HepG2 (cell line): Measurements from ENCODE around the gene RRP36. TPM values are rescaled to one million over a fixed set of nuclear protein-coding genes. Genes with fewer than 3 reads are reported as not detected.
A peak's percentile ranks its signal among the peaks of the same experiment; 100 is the strongest.

ENCODE experiments used
- ARID5B ChIP-seq: IDR thresholded peaks from 2 replicates; pipeline ENCODE4 v1.4.0; 2020; ENCODE audit warnings: mild to moderate bottlenecking, missing genetic modification reagents
- GABPA ChIP-seq, 2 experiments: IDR thresholded peaks; 2 replicates each; pipeline ENCODE4 v1.6.1; 2011 to 2016; ENCODE audit warnings: low read depth in 2 of 2, low read length in 1 of 2, missing biosample characterization in 1 of 2, missing genetic modification characterization in 1 of 2
- GPN1 ChIP-seq: sonication (generic); formaldehyde crosslinking; IDR thresholded peaks from 2 replicates; pipeline ENCODE4 v1.5.1; 2020; ENCODE audit warnings: missing genetic modification reagents, borderline replicate concordance
- JARID2 ChIP-seq: sonication (generic); formaldehyde crosslinking; IDR thresholded peaks from 2 replicates; pipeline ENCODE4 v1.8.1; 2023; ENCODE audit warnings: missing genetic modification reagents, inconsistent platforms; ENCODE audit not compliant: insufficient replicate concordance
- KAT8 ChIP-seq: IDR thresholded peaks from 2 replicates; pipeline ENCODE4 v1.6.1; 2016; ENCODE audit warnings: missing genetic modification reagents, missing compliant biosample characterization
- MAZ ChIP-seq, 2 experiments: sonication (generic) in 1 of 2; formaldehyde crosslinking in 1 of 2; IDR thresholded peaks; 2 replicates each; pipeline versions ENCODE4 v1.5.0 to v1.6.1; 2012 to 2020; ENCODE audit warnings: low read depth in 2 of 2, mild to moderate bottlenecking in 2 of 2, borderline replicate concordance in 1 of 2, improper control_type of control experiment in 1 of 2, low read length in 1 of 2, missing genetic modification reagents in 1 of 2, moderate library complexity in 1 of 2
- PRMT3 ChIP-seq: sonication (generic); formaldehyde crosslinking; IDR thresholded peaks from 2 replicates; pipeline ENCODE4 v1.8.1; 2022; ENCODE audit warnings: low read depth, mild to moderate bottlenecking, moderate library complexity, missing genetic modification reagents, borderline replicate concordance
- RAD21 ChIP-seq: fragments of 450-650 bp; formaldehyde crosslinking; IDR thresholded peaks from 2 replicates; pipeline ENCODE4 v1.5.0; 2020; ENCODE audit warnings: mild to moderate bottlenecking
- RARA ChIP-seq: IDR thresholded peaks from 2 replicates; pipeline ENCODE4 v1.6.1; 2016; ENCODE audit warnings: missing genetic modification reagents, missing compliant biosample characterization
- REXO4 ChIP-seq: sonication (generic); formaldehyde crosslinking; IDR thresholded peaks from 2 replicates; pipeline ENCODE4 v1.8.0; 2022; ENCODE audit warnings: missing genetic modification reagents, mild to moderate bottlenecking, borderline replicate concordance
- TOE1 ChIP-seq: sonication (generic); formaldehyde crosslinking; IDR thresholded peaks from 2 replicates; pipeline ENCODE4 v1.4.0; 2020; ENCODE audit warnings: mild to moderate bottlenecking, missing genetic modification reagents
- TOPORS ChIP-seq: sonication (generic); formaldehyde crosslinking; IDR thresholded peaks from 2 replicates; pipeline ENCODE4 v1.8.0; 2023; ENCODE audit warnings: mild to moderate bottlenecking, missing genetic modification reagents
- ZNF333 ChIP-seq: sonication (generic); formaldehyde crosslinking; IDR thresholded peaks from 2 replicates; pipeline ENCODE4 v1.4.0; 2020; ENCODE audit warnings: mild to moderate bottlenecking, missing genetic modification reagents, borderline replicate concordance
- ZNF337 ChIP-seq: sonication (generic); formaldehyde crosslinking; IDR thresholded peaks from 2 replicates; pipeline ENCODE4 v1.5.1; 2020; ENCODE audit warnings: missing genetic modification reagents, low read depth, mild to moderate bottlenecking, borderline replicate concordance
- ZNF574 ChIP-seq: sonication (generic); formaldehyde crosslinking; IDR thresholded peaks from 2 replicates; pipeline ENCODE4 v1.4.0; 2020; ENCODE audit warnings: missing genetic modification reagents
- polyA plus RNA-seq, 8 experiments: library from polyadenylated mRNA; depleted of rRNA in 3 of 8; stranded (reverse) in 7 of 8; unstranded in 1 of 8; fragments of >200 nt; fragmentation: Illumina TruSeq in 4 of 8; extraction: Trizol in 4 of 8; gene quantifications; 2 replicates each; pipeline versions ENCODE4 v1.2.1 to v1.2.3, GENCODE V29; 2011 to 2016; ENCODE audit warnings: low read depth in 4 of 8, missing spikeins in 1 of 8, mixed read lengths in 1 of 8; ENCODE audit not compliant: insufficient read depth in 1 of 8
- total RNA-seq, 5 experiments: library from RNA; depleted of rRNA; stranded (reverse); fragments of >200 nt; fragmentation: Illumina TruSeq; extraction: Trizol; gene quantifications; 2 replicates each; pipeline ENCODE4 v1.2.3, GENCODE V29; 2016; ENCODE audit warnings: low read depth in 1 of 5
- TF ChIP-seq, protein P1 (sequence below): sonication (generic); formaldehyde crosslinking; IDR thresholded peaks from 2 replicates; pipeline ENCODE4 v1.5.1; 2020; ENCODE audit warnings: missing genetic modification reagents, mild to moderate bottlenecking, borderline replicate concordance
- TF ChIP-seq, protein P2 (sequence below): sonication (generic); formaldehyde crosslinking; IDR thresholded peaks from 2 replicates; pipeline ENCODE4 v1.8.0; 2022; ENCODE audit warnings: mild to moderate bottlenecking, missing genetic modification reagents

The RRP36 gene
- total and polyA plus RNA-seq, 2 of the 13 experiments (the other 11 are each of a cell fraction or from before 2014, with no cell fraction given): 29.5 to 144 TPM

DNA sequence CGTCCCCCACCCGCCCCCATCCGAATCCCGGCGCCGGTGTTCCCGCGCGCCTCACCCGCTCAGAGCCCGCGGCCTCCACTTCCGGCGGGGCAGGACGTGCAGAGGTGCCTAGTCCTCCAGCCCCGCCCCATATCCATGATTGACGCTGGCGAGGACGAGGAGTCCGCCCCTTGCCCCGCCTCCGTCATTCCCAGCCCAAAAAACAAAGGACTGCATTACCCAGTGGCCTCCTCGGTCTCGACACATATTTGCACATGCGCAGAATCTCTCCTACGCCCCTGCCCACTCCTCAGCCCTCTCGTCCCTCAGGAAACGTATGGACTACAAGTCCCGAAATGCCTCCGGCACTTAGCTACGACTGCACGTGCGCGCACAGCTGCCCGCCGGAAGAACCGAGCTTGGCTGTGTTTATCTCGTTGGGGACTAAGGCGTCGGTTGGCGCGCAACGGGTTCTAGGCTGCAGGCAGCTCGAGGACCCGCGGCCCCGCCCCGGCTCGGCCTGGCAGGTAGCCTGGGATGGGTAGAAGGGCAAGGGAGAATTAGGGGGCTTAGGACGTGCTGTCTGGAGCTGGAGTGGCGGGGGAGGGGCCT lies 7.5 kb upstream of the RRP36 start, which contains the start of the genes KLHDC3 and MEA1 (continued):
- TF ChIP-seq ZNF574 (CRISPR knock-in tag): peak; percentile 92
- TF ChIP-seq ZNF337 (CRISPR knock-in tag): no peak
- TF ChIP-seq PRMT3 (CRISPR knock-in tag): no peak
- TF ChIP-seq, protein P1, sequence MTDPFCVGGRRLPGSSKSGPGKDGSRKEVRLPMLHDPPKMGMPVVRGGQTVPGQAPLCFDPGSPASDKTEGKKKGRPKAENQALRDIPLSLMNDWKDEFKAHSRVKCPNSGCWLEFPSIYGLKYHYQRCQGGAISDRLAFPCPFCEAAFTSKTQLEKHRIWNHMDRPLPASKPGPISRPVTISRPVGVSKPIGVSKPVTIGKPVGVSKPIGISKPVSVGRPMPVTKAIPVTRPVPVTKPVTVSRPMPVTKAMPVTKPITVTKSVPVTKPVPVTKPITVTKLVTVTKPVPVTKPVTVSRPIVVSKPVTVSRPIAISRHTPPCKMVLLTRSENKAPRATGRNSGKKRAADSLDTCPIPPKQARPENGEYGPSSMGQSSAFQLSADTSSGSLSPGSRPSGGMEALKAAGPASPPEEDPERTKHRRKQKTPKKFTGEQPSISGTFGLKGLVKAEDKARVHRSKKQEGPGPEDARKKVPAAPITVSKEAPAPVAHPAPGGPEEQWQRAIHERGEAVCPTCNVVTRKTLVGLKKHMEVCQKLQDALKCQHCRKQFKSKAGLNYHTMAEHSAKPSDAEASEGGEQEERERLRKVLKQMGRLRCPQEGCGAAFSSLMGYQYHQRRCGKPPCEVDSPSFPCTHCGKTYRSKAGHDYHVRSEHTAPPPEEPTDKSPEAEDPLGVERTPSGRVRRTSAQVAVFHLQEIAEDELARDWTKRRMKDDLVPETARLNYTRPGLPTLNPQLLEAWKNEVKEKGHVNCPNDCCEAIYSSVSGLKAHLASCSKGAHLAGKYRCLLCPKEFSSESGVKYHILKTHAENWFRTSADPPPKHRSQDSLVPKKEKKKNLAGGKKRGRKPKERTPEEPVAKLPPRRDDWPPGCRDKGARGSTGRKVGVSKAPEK (CRISPR knock-in tag): no peak
- peak; percentile 13; the same call in 1 of the 2 replicates for TF ChIP-seq ZNF333
- no peak for TF ChIP-seq GPN1 (CRISPR knock-in tag)
- TF ChIP-seq MAZ (IDR thresholded peaks at IDR 0.05; ENCODE audit: borderline replicate concordance, low read depth, low read length): peak; percentile 89
- peak; percentile 80; the same call in 1 of the 2 replicates for TF ChIP-seq MAZ (CRISPR knock-in tag; IDR thresholded peaks at IDR 0.05; ENCODE audit: low read depth)
- no peak for TF ChIP-seq JARID2 (CRISPR knock-in tag)
- peak; percentile 62 for TF ChIP-seq GABPA (IDR thresholded peaks at IDR 0.05; ENCODE audit: low read depth, low read length)
- TF ChIP-seq GABPA (CRISPR knock-in tag; IDR thresholded peaks at IDR 0.05; ENCODE audit: low read depth): peak; percentile 94
- TF ChIP-seq TOE1 (CRISPR knock-in tag): no peak
- TF ChIP-seq TOPORS: no peak
- TF ChIP-seq, protein P2, sequence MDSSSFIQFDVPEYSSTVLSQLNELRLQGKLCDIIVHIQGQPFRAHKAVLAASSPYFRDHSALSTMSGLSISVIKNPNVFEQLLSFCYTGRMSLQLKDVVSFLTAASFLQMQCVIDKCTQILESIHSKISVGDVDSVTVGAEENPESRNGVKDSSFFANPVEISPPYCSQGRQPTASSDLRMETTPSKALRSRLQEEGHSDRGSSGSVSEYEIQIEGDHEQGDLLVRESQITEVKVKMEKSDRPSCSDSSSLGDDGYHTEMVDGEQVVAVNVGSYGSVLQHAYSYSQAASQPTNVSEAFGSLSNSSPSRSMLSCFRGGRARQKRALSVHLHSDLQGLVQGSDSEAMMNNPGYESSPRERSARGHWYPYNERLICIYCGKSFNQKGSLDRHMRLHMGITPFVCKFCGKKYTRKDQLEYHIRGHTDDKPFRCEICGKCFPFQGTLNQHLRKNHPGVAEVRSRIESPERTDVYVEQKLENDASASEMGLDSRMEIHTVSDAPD: no peak
- peak; percentile 15; the same call in 1 of the 2 replicates for TF ChIP-seq ARID5B (CRISPR knock-in tag)
- no peak for TF ChIP-seq RAD21 (CRISPR knock-in tag)
- TF ChIP-seq RARA (CRISPR knock-in tag): peak; percentile 27; the same call in 1 of the 2 replicates
- peak; percentile 86 for TF ChIP-seq KAT8 (CRISPR knock-in tag)
- TF ChIP-seq REXO4 (CRISPR knock-in tag): no peak
